Tibial nerve (tissue), 3 donors: Measurements from ENCODE around the gene BCAS3.

Experiments used
- POLR2A ChIP-seq, 2 donors: fragments of 450-650 bp; IDR thresholded peaks; one replicate each; pipeline ENCODE4 v1.6.1; 2017; ENCODE audit warnings: antibody characterized with exemption in 2 of 2, mild to moderate bottlenecking in 2 of 2, moderate library complexity in 2 of 2
- TF ChIP-seq, protein P1 (sequence below), 5 experiments: fragments of 200-600 bp in 3 of 5; fragments of 450-650 bp in 2 of 5; sonication (generic) in 3 of 5; IDR thresholded peaks; one replicate each; pipeline ENCODE4 v1.5.1; 2016 to 2019; ENCODE audit warnings: antibody characterized with exemption in 5 of 5, mild to moderate bottlenecking in 3 of 5, moderate library complexity in 2 of 5

DNA sequence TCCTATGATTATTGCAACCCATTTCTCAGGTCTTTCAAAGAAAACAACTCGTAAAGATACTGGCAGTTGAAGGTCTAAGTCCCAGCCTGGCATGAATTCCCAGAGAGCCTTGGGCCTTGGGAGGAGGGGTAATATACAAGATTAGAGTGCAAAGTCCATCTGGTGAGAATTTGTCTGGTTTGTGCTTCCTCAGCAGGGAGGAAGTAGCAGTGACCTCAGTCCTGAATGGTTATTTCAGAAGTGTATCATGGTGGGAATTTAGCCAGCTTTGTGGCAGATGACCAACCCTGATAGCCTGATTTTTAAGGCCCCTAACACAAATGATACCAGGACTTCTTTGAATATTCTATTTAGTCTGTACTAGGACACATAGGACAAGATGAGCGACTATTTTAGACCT lies 570.7 kb downstream of the BCAS3 start:
- TF ChIP-seq, protein P1, sequence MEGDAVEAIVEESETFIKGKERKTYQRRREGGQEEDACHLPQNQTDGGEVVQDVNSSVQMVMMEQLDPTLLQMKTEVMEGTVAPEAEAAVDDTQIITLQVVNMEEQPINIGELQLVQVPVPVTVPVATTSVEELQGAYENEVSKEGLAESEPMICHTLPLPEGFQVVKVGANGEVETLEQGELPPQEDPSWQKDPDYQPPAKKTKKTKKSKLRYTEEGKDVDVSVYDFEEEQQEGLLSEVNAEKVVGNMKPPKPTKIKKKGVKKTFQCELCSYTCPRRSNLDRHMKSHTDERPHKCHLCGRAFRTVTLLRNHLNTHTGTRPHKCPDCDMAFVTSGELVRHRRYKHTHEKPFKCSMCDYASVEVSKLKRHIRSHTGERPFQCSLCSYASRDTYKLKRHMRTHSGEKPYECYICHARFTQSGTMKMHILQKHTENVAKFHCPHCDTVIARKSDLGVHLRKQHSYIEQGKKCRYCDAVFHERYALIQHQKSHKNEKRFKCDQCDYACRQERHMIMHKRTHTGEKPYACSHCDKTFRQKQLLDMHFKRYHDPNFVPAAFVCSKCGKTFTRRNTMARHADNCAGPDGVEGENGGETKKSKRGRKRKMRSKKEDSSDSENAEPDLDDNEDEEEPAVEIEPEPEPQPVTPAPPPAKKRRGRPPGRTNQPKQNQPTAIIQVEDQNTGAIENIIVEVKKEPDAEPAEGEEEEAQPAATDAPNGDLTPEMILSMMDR (IDR thresholded peaks at IDR 0.05) = no peak
- no peak for TF ChIP-seq POLR2A (IDR thresholded peaks at IDR 0.05)
